GM19455 (cell line): ENCODE data around the gene SRI.
"Not testable (repeated sequence)": the region's sequence is repeated elsewhere in the genome, so short reads cannot be mapped to it uniquely, and the experiment has no call there.

Experiments
- ATAC-seq: cut with Tn5 transposase; IDR thresholded peaks from one replicate; pipeline ENCODE4 v1.9.1; 2021; ENCODE audit not compliant: unreplicated experiment

The SRI gene

GRCh38 chr7:88219781-88220747 is at the start of gene SRI:
TSS of gene SRI (minus strand) at chr7:88220038. CDS start at chr7:88220026, 12 bp downstream.
- peak; percentile 72 for ATAC-seq

- ATAC-seq: no peak
These were observed 49.7 kb upstream of the SRI start for GRCh38 chr7:88269586-88269985.

GRCh38 chr7:88268858-88269257 is 49.0 kb upstream of the SRI start:
- no peak for ATAC-seq

- no peak for ATAC-seq
These were observed 48.2 kb upstream of the SRI start for GRCh38 chr7:88268051-88268450.

GRCh38 chr7:88267421-88267820 is 47.6 kb upstream of the SRI start:
- no peak for ATAC-seq

GRCh38 chr7:88264987-88265386 is 45.1 kb upstream of the SRI start:
- not testable (repeated sequence) for ATAC-seq

- no peak for ATAC-seq
These were observed 42.7 kb upstream of the SRI start for GRCh38 chr7:88262562-88262961.

GRCh38 chr7:88260719-88261118 is 40.9 kb upstream of the SRI start:
- ATAC-seq: no peak

GRCh38 chr7:88259656-88260380 is 40.0 kb upstream of the SRI start:
- ATAC-seq: no peak

GRCh38 chr7:88258296-88258695 is 38.5 kb upstream of the SRI start:
- not testable (repeated sequence) for ATAC-seq

GRCh38 chr7:88256906-88257305 is 37.1 kb upstream of the SRI start:
- no peak for ATAC-seq

- no peak for ATAC-seq
These were observed 35.0 kb upstream of the SRI start for GRCh38 chr7:88254721-88255424.

- no peak for ATAC-seq
These were observed 33.8 kb upstream of the SRI start for GRCh38 chr7:88253640-88254039.

GRCh38 chr7:88244258-88244657 is 24.4 kb upstream of the SRI start:
- ATAC-seq: no peak

- peak; percentile 61 for ATAC-seq
These were observed 23.6 kb upstream of the SRI start for GRCh38 chr7:88243345-88243909.

- no peak for ATAC-seq
These were observed 20.0 kb upstream of the SRI start for GRCh38 chr7:88239852-88240251.

- ATAC-seq: no peak
These were observed 14.0 kb upstream of the SRI start for GRCh38 chr7:88233828-88234227.

- no peak for ATAC-seq
These were observed 10.8 kb upstream of the SRI start for GRCh38 chr7:88230646-88231045.

- no peak for ATAC-seq
These were observed 9.6 kb upstream of the SRI start for GRCh38 chr7:88229302-88229995.

GRCh38 chr7:88226886-88227516 is 7.2 kb upstream of the SRI start:
- no peak for ATAC-seq
